GM23338 (cell line): ENCODE data around the gene DHX36. TPM values are rescaled to one million over a fixed set of nuclear protein-coding genes. Genes with fewer than 3 reads are reported as not detected.

Experiments
- ATAC-seq: fragments of 200-7000 bp; cut with Tn5 transposase; 3 replicates; pipeline ENCODE4 v1.9.1; 2020
- DNase-seq: peaks from one replicate; pipeline ENCODE4 v3.0.0-alpha.2; 2015; ENCODE audit warnings: low spot score
- H2AFZ ChIP-seq: fragments of 200-600 bp; sonication (generic); 2 replicates; pipeline ENCODE4 v1.8.0; 2016; ENCODE audit warnings: antibody characterized with exemption, mild to moderate bottlenecking, moderate library complexity
- H3F3A ChIP-seq: fragments of 200-600 bp; sonication (generic); replicated peaks from 2 replicates; pipeline ENCODE4 v1.8.0; 2017; ENCODE audit warnings: antibody characterized with exemption, mixed run types, low read depth
- H3K27ac ChIP-seq: fragments of 200-600 bp; sonication (generic); 2 replicates; pipeline ENCODE4 v1.6.1; 2016; ENCODE audit warnings: low read depth
- H3K27me3 ChIP-seq: fragments of 200-600 bp; sonication (generic); 2 replicates; pipeline ENCODE4 v1.8.0; 2016; ENCODE audit warnings: mild to moderate bottlenecking, mixed run types, moderate library complexity; ENCODE audit not compliant: insufficient read depth
- H3K36me3 ChIP-seq: fragments of 200-600 bp; sonication (generic); 2 replicates; pipeline ENCODE4 v1.8.0; 2016; ENCODE audit warnings: mild to moderate bottlenecking; ENCODE audit not compliant: insufficient read depth
- H3K4me1 ChIP-seq: fragments of 200-600 bp; sonication (generic); 2 replicates; pipeline ENCODE4 v1.8.0; 2016; ENCODE audit warnings: mild to moderate bottlenecking, moderate library complexity; ENCODE audit not compliant: insufficient read depth
- H3K4me2 ChIP-seq: fragments of 200-600 bp; sonication (generic); 2 replicates; pipeline ENCODE4 v1.7.1; 2017; ENCODE audit warnings: mixed run types
- H3K4me3 ChIP-seq: fragments of 200-600 bp; sonication (generic); 2 replicates; pipeline ENCODE4 v1.6.1; 2016; ENCODE audit warnings: mixed run types
- H3K79me2 ChIP-seq: fragments of 200-600 bp; sonication (generic); replicated peaks from 2 replicates; pipeline ENCODE4 v1.8.0; 2017; ENCODE audit warnings: mild to moderate bottlenecking; ENCODE audit not compliant: insufficient read depth
- H3K9me2 ChIP-seq: fragments of 200-600 bp; sonication (generic); 2 replicates; pipeline ENCODE4 v1.8.0; 2017; ENCODE audit not compliant: insufficient read depth
- H4K20me1 ChIP-seq: fragments of 200-600 bp; sonication (generic); replicated peaks from 2 replicates; pipeline ENCODE4 v1.8.0; 2017; ENCODE audit warnings: mild to moderate bottlenecking; ENCODE audit not compliant: insufficient read depth
- H3K27ac Mint-ChIP-seq: 2 replicates; pipeline ENCODE4 v1.8.0; 2020; ENCODE audit warnings: inconsistent platforms, mild to moderate bottlenecking, moderate library complexity, mixed read lengths
- H3K27me3 Mint-ChIP-seq: 3 replicates; pipeline ENCODE4 v1.8.0; 2022; ENCODE audit warnings: low read depth, mild to moderate bottlenecking, moderate library complexity, mixed read lengths, inconsistent platforms; ENCODE audit not compliant: insufficient read depth, poor library complexity
- H3K36me3 Mint-ChIP-seq: 3 replicates; pipeline ENCODE4 v1.8.0; 2021; ENCODE audit warnings: low read depth, mild to moderate bottlenecking, inconsistent platforms, moderate library complexity, mixed read lengths
- H3K4me1 Mint-ChIP-seq: 3 replicates; pipeline ENCODE4 v1.8.0; 2020; ENCODE audit warnings: mild to moderate bottlenecking, inconsistent platforms, mixed read lengths
- H3K4me3 Mint-ChIP-seq: 3 replicates; pipeline ENCODE4 v1.8.0; 2021; ENCODE audit warnings: moderate library complexity, mild to moderate bottlenecking, inconsistent platforms, mixed read lengths
- H3K9me3 Mint-ChIP-seq: 3 replicates; pipeline ENCODE4 v1.8.0; 2020; ENCODE audit warnings: moderate library complexity, mild to moderate bottlenecking, inconsistent platforms, mixed read lengths
- CREB1 ChIP-seq: fragments of 250-450 bp; sonication (Bioruptor Pico); IDR thresholded peaks from 2 replicates; pipeline ENCODE4 v1.5.0; 2020; ENCODE audit warnings: low read depth, mild to moderate bottlenecking, moderate library complexity
- EZH2phosphoT487 ChIP-seq: fragments of 200-600 bp; sonication (generic); IDR thresholded peaks from one replicate; pipeline ENCODE4 v1.8.1; 2018; ENCODE audit warnings: antibody characterized with exemption; ENCODE audit not compliant: unreplicated experiment
- JUNB ChIP-seq: IDR thresholded peaks from one replicate; pipeline ENCODE4 v1.6.1; 2016; ENCODE audit warnings: antibody characterized with exemption; ENCODE audit not compliant: unreplicated experiment
- NANOG ChIP-seq: IDR thresholded peaks from 2 replicates; pipeline ENCODE4 v1.6.1; 2016; ENCODE audit warnings: antibody characterized with exemption, borderline replicate concordance
- POLR2AphosphoS5 ChIP-seq: IDR thresholded peaks from 2 replicates; pipeline ENCODE4 v1.6.1; 2016; ENCODE audit warnings: antibody characterized with exemption, low read depth
- STAT1 ChIP-seq: IDR thresholded peaks from one replicate; pipeline ENCODE4 v1.6.1; 2016; ENCODE audit warnings: antibody characterized with exemption; ENCODE audit not compliant: unreplicated experiment
- ZNF114 ChIP-seq: fragments of 250-450 bp; sonication (Bioruptor Pico); IDR thresholded peaks from 2 replicates; pipeline ENCODE4 v1.5.0; 2020; ENCODE audit warnings: mild to moderate bottlenecking, moderate library complexity
- ZNF331 ChIP-seq: fragments of 250-450 bp; sonication (Bioruptor Pico); IDR thresholded peaks from 2 replicates; pipeline ENCODE4 v1.5.0; 2020; ENCODE audit warnings: low read depth, mild to moderate bottlenecking, moderate library complexity
- ZNF462 ChIP-seq: fragments of 250-450 bp; sonication (Bioruptor Pico); IDR thresholded peaks from 2 replicates; pipeline ENCODE4 v1.5.0; 2020; ENCODE audit warnings: mild to moderate bottlenecking, moderate library complexity
- polyA plus RNA-seq: library from polyadenylated mRNA; unstranded; fragments of >200 nt; fragmentation: Nextera tagmentation; extraction: Ambion mirVana; gene quantifications from 2 replicates; pipeline ENCODE4 v1.2.1, GENCODE V29; 2016
- total RNA-seq: library from RNA; depleted of rRNA; stranded (reverse); fragments of >200 nt; shearing (Covaris generic); gene quantifications from 2 replicates; pipeline ENCODE4 v1.2.3, GENCODE V29; 2014

The DHX36 gene
- total and polyA plus RNA-seq, 2 experiments from 2014 or later = 103 to 110 TPM

GRCh38 chr3:154301561-154301960 is 22.7 kb downstream of the DHX36 start (continued):
- TF ChIP-seq ZNF114 (CRISPR knock-in tag) = no peak
- no peak for TF ChIP-seq POLR2AphosphoS5
- TF ChIP-seq ZNF462 = no peak
- no peak for TF ChIP-seq EZH2phosphoT487
- no peak for TF ChIP-seq STAT1

GRCh38 chr3:154294016-154294415 is 30.3 kb downstream of the DHX36 start:
- peaks cover 3% of the 10 kb centered on the region for H3K27me3 Mint-ChIP-seq
- Histone ChIP-seq H3K4me2 (no peak overlapping the region), H2AFZ (no peak overlapping the region), H3K27me3 (no peaks in the 10 kb centered on the region), H3F3A (no peaks in the 10 kb centered on the region), H3K4me1 (no peaks in the 10 kb centered on the region), H3K4me3 (no peak overlapping the region), H3K9me2 (no peaks in the 10 kb centered on the region), H4K20me1 (no peaks in the 10 kb centered on the region; the same call in 1 of the 2 replicates), H3K27ac (no peak overlapping the region), H3K36me3 (peaks cover 56% of the 10 kb centered on the region), H3K79me2 (no peaks in the 10 kb centered on the region; the same call in 1 of the 2 replicates)
- ATAC-seq (no peak), DNase-seq (no peak)
- H3K36me3 Mint-ChIP-seq = peaks cover 68% of the 10 kb centered on the region
- no peak overlapping the region for H3K4me3 Mint-ChIP-seq
- no peaks in the 10 kb centered on the region for H3K9me3 Mint-ChIP-seq
- no peak overlapping the region for H3K27ac Mint-ChIP-seq
- no peaks in the 10 kb centered on the region for H3K4me1 Mint-ChIP-seq
- TF ChIP-seq JUNB = no peak
- no peak for TF ChIP-seq CREB1
- no peak for TF ChIP-seq EZH2phosphoT487
- TF ChIP-seq ZNF114 (CRISPR knock-in tag) = no peak
- TF ChIP-seq ZNF331 (CRISPR knock-in tag) = no peak
- TF ChIP-seq ZNF462 = no peak
- TF ChIP-seq NANOG = no peak
- TF ChIP-seq POLR2AphosphoS5 = no peak
